IPS-NIHi11 (cell line): ENCODE measurements around the gene HDDC2.

Experiments
- DNase-seq: peaks from one replicate; pipeline ENCODE4 v3.0.0; 2012; ENCODE audit warnings: mixed read lengths, low spot score

Gene HDDC2

GRCh38 chr6:125269328-125269985, 32.3 kb downstream of the HDDC2 start:
- DNase-seq = no peak

DNA sequence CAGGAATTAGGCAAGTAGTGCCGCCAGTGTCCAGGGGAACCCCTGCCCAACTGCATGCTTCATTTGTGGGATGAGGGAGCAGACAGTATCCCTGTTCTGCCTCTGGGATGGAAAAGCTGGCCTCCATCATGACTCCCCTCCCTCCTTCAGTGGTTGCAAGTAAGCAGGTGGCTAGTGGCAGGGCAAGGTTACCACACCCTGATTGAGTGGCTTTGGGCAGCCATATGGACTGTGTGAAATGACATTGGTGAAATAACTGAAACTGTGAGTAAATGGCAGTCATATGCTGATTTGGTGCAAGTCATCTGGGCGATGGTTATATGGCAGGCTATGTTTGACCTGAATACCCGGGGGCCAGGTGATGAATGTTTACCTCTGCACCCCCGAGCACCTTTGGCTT, 33.0 kb downstream of the HDDC2 start:
- no peak for DNase-seq

GRCh38 chr6:125267806-125268523, 33.8 kb downstream of the HDDC2 start:
- DNase-seq = no peak

- DNase-seq = no peak
Observed at GRCh38 chr6:125264476-125264875, 37.3 kb downstream of the HDDC2 start.

GRCh38 chr6:125262016-125263013, 39.5 kb downstream of the HDDC2 start:
- no peak for DNase-seq

GRCh38 chr6:125259354-125259736, 42.4 kb downstream of the HDDC2 start:
- no peak for DNase-seq

DNA sequence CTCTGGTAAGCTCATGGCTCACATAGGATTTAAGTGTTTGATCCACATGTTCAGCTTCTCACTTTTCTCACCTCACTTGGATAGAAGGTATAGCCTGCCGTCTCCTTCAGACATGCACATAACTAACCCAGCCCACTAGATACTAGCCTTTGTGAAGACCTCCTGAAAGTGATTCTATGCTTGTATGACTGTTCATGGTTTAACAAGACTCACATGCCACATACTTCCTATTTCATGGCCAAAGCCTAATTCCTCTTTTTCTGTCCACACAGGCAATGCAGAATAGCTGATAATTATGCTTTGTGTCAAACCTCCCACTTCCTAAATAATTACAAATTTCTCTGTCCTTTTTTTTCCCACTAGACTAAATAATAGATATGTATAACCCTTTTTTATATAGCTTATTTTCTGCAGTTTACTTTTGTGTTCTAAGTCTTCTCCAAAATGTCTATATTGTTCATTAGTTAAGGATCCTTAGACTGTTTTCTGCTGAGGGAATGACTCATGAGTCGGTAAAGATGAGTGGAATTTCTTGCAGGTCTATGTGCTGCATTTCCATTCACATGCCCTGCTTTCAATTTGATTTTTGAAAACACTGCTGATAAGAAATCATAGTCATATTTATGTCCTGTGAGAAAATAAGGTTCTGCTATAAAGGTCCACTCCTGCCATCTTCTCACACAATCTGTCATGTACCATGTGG, 43.0 kb downstream of the HDDC2 start:
- no peak for DNase-seq

GRCh38 chr6:125257351-125257750, 44.4 kb downstream of the HDDC2 start:
- no peak for DNase-seq

DNA sequence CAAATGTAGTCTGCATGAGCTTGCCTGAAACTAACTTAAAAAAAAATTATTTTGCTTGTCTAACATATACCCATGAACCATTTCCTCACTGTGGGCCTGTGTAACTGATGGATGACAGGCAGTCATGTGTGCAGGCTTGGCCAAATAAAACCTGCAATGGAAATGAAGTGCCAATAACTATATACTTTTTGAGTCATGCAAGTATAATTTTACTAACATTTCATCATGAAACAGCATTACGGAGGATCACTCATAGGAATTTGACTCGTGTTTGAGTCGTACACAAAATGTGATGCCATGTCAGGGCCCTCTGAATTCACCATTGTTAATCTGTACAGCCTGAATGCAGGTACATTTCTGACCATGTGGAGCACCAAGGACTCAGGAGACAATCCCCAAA, 46.6 kb downstream of the HDDC2 start:
- DNase-seq = no peak

DNA sequence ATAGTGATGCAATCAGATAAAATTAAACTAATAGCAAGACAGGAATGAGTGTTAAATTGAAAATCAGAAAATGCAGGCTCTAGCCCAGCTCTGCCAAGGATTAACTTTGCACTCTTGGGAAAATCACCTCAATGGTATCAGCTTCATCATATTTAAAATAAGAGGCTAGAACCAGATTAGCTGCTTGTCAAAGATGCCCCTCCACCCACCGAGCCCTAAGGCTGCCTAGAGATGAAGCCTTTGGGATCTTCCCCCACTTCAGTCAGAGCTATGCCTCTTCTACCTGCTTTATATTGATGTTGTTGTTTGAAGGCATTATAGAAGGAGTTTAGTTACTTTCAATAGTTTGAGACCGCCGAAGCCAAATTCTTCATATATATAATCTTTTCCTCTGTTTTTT, 47.4 kb downstream of the HDDC2 start:
- DNase-seq = no peak

- DNase-seq = no peak
Observed at GRCh38 chr6:125253881-125254280, 47.9 kb downstream of the HDDC2 start.

- no peak for DNase-seq
Observed at GRCh38 chr6:125252891-125253290, 48.9 kb downstream of the HDDC2 start.

DNA sequence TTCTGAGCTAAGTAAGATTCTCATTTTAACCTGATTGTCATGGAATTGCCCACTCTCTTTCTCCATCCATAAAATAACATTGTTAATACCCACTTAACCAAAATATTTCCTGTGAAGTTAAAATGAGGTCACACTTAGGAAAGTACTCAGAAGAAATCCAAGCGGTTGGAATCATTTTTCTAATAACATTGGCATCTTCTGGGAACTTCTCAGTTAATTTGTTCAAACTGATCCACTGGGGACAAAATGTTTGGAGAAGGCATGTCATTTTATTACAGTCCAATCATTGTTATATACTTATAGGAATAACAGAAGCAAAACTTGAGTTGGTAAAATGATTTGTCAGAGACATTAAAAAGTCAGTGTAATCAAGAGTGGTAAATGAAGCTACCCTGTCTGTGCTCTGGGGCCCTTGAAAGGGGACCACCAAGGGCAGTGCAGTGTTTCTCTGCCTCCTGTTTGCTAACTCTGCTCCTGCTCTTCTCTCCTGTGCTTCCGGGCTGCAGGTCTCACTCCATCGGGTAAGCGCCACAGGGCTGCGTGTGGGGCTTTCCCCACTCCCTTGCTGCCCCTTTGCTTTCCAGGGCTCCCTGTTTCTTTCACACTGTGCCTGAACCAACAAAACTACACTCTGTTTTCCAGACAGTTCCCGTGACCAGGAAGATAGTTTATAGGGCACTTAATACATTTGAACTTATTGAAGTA, 50.1 kb downstream of the HDDC2 start:
- peak; percentile 26 for DNase-seq

DNA sequence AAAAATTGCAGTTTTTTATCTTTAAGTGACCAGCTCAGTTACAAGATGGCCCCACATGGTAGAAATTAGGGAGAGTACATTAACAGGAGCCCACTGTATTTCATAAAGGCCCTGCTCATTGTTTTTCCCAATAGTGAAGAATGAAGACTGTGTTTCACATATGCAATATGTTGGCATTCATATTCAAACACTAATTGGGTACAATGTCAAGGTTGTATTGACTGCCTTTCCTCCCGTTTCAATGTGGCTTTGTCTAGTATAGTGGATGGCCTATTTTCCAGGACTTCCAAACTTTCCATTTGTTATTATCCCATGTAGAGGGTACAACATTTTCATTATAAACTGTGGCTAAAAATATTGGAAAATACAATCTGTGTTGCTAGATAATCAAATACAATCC, 51.3 kb downstream of the HDDC2 start:
- DNase-seq = no peak

GRCh38 chr6:125248136-125248535, 53.6 kb downstream of the HDDC2 start:
- no peak for DNase-seq

DNA sequence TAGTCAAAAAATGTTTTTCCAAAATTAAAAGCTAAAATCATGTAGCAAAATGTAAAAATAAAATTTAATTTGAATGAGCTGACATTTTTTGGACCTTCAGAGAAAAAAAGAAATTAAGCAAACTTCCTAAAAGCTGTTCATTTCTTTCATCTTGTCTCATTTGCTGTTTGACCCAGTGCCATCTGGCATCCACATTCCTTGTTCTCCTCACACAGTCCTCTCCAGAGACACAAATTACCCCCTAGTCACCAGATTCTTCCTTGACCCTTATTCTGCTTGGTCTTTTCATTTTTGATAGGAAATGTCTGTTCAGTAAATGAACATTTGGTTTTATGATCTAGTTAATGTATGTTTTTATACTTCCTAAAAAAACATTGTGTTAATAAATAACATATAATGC, 55.2 kb downstream of the HDDC2 start:
- no peak for DNase-seq

DNA sequence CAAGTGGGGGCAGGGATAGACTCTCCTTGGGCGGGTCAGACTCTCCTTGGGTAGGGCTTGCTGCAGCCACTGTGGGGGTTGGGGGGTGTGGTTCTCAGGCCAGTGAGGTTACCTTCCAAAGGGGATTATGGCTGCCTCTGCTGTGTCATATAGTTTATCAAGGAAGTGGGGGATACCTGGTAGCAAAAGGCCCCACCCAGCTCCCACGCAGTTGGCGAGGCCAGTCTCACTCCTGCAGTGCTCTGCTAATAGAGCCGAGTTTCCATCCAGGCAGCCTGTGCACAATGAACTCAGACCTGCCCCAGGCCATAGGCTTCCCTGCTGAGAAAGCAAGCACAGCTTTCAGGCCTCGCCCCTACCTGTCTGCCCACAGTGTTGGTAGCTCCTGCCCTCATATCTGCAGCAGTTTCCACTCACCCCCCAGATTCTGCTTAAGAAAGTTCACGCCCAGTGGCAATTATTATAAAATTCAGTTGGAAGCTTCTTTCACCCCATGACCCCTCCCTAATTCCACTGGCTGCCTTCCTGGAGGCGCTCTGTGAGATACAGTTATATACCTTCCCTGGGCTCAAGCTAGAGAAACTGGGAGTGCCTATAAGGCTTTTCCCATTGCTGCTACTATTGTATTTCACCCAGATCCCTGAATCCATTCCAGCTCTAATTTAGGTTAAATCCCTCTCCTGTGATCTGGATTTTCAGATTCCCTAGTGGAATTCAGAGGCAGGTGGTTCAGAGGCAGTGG, 56.1 kb downstream of the HDDC2 start:
- peak; percentile 40 for DNase-seq

DNA sequence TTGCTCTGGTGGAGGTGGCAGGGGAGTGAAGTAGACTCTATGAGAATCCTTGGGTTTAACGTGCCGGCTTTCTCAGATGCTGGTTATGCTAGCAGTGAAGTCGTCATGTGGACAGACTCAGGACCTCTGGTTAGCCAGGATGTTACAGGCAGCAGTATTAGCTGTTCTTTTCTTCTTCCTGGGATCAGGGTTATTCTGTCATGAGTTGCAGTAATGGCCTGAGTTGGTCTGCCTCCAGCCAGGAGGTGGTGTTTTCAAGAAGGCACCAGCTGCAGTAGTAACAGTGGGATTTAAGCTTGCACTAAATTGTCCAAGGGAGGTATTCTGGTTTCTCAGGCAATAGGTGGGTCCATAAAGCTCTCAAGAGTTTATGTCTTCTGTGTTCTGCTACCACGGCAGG, 56.7 kb downstream of the HDDC2 start:
- no peak for DNase-seq

GRCh38 chr6:125237764-125238163, 64.0 kb downstream of the HDDC2 start:
- DNase-seq = no peak

DNA sequence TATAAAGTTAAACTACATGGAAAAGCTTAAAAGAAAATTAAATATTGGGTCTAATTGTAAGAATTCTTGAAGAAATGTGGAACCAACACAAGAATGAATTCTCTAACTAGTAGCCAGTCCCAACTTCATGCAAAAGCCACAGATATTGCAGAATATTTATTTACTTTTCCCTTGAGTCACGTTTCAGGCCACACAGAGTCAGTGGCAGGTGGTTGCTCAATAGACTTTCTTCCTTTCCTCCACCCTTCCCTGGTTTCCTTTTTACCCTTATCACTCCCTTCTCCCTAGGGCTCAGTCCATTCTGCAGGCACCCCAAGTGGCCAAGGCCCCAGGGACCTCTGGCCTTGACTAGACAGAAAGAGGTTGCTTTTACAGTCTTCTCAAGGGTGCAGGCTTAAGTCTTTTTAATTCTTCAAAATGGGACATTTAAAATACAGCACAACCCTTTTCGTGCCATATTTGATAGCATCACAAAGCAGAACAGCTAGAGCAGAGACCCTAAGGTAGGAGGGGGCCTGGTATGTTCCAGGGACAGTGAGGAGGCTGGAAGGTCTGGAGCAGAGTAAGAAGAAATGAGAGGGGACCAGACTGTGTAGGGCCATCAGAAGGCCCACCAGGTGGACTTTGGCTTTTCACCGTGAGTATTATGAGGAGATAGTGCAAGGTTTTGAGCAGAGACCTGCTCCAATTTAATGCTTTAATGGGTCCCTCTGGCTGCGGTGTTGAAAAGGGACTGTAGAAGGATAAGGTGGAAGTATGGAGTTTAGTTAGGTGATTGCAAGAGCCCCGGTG, 65.0 kb downstream of the HDDC2 start:
- DNase-seq = no peak
